HG02884 (cell line): ENCODE data around the gene PHF20.
"Not testable (repeated sequence)": the region's sequence is repeated elsewhere in the genome, so short reads cannot be mapped to it uniquely, and the experiment has no call there.

Experiments used
- ATAC-seq: cut with Tn5 transposase; IDR thresholded peaks from one replicate; pipeline ENCODE4 v1.9.1; 2021; ENCODE audit warnings: mild to moderate bottlenecking, moderate library complexity; ENCODE audit not compliant: unreplicated experiment

PHF20 gene

GRCh38 chr20:35967979-35968640 lies 196.3 kb downstream of the PHF20 start, which contains the start of gene CNBD2:
CNBD2 (plus strand) TSS chr20:35968590; CDS start chr20:35968763, 173 bp downstream.
- no peak for ATAC-seq

GRCh38 chr20:35968930-35969329 lies 197.1 kb downstream of the PHF20 start:
- ATAC-seq, result no peak

- no peak for ATAC-seq
Measured at GRCh38 chr20:35971981-35972380, 200.2 kb downstream of the PHF20 start.

- ATAC-seq, result no peak
Measured at GRCh38 chr20:35972462-35972861, 200.6 kb downstream of the PHF20 start.

- ATAC-seq, result no peak
Measured at GRCh38 chr20:35974256-35974655, 202.4 kb downstream of the PHF20 start.

- no peak for ATAC-seq
Measured at GRCh38 chr20:35975576-35976373, 204.0 kb downstream of the PHF20 start.

- ATAC-seq, result no peak
Measured at GRCh38 chr20:35978041-35978513, 206.3 kb downstream of the PHF20 start.

GRCh38 chr20:35979544-35979943 lies 207.7 kb downstream of the PHF20 start:
- no peak for ATAC-seq

GRCh38 chr20:35981969-35982368 lies 210.2 kb downstream of the PHF20 start:
- no peak for ATAC-seq

GRCh38 chr20:35984382-35984781 lies 212.6 kb downstream of the PHF20 start:
- ATAC-seq, result no peak

GRCh38 chr20:35985806-35986205 lies 214.0 kb downstream of the PHF20 start:
- ATAC-seq, result no peak

GRCh38 chr20:35988910-35989463 lies 217.2 kb downstream of the PHF20 start:
- ATAC-seq, result no peak

- no peak for ATAC-seq
Measured at GRCh38 chr20:35991142-35991771, 219.4 kb downstream of the PHF20 start.

GRCh38 chr20:35992713-35993335 lies 221.0 kb downstream of the PHF20 start:
- no peak for ATAC-seq

- ATAC-seq, result no peak
Measured at GRCh38 chr20:35994994-35995453, 223.2 kb downstream of the PHF20 start.

- not testable (repeated sequence) for ATAC-seq
Measured at GRCh38 chr20:35996492-35996891, 224.7 kb downstream of the PHF20 start.
